KBM-7 (cell line): Measurements from ENCODE around the gene C1orf50.
"Not testable (repeated sequence)": the region's sequence is repeated elsewhere in the genome, so short reads cannot be mapped to it uniquely, and the experiment has no call there.

Source experiments
- DNase-seq: peaks from one replicate; pipeline ENCODE4 v3.0.0-alpha.2; 2015
- in situ Hi-C: fragments of 300-500 bp; cut with MboI; formaldehyde crosslinking; loops from 2 replicates; pipeline ENCODE4 v1.14.3; 2020; ENCODE audit warnings: low sequenced_read_pairs, low pct_unique_long_range_greater_than_20kb, mixed read lengths

The C1orf50 gene

GRCh38 chr1:42780176-42780575, 13.1 kb downstream of the C1orf50 start:
- in situ Hi-C loops: loop anchor here (25.0 kb wide), 1 partner anchor 282 kb away; no protein-coding TSS in a partner anchor
- DNase-seq: no peak

GRCh38 chr1:42783092-42783491, 16.0 kb downstream of the C1orf50 start:
- in situ Hi-C loops: loop anchor here (25.0 kb wide), 1 partner anchor 279 kb away; no protein-coding TSS in a partner anchor
- no peak for DNase-seq

- in situ Hi-C loops: loop anchor here (25.0 kb wide), 1 partner anchor 278 kb away; no protein-coding TSS in a partner anchor
Observed at GRCh38 chr1:42784547-42784945, 17.5 kb downstream of the C1orf50 start.

GRCh38 chr1:42784946-42785693, 18.1 kb downstream of the C1orf50 start, which contains the start of gene TMEM269:
TSS of gene TMEM269 (plus strand) at chr1:42784991. CDS start at chr1:42789894, 4,903 bp downstream.
- in situ Hi-C loops: loop anchor here (25.0 kb wide), 1 partner anchor 277 kb away; no protein-coding TSS in a partner anchor

More at GRCh38 chr1:42784547-42784945, 17.5 kb downstream of the C1orf50 start:
- no peak for DNase-seq

GRCh38 chr1:42786097-42786496, 19.0 kb downstream of the C1orf50 start:
- in situ Hi-C loops: loop anchor here (25.0 kb wide), 1 partner anchor 276 kb away; no protein-coding TSS in a partner anchor
- no peak for DNase-seq

More at GRCh38 chr1:42784946-42785693, 18.1 kb downstream of the C1orf50 start, which contains the start of gene TMEM269:
- no peak for DNase-seq

- in situ Hi-C loops: loop anchor here (25.0 kb wide), 1 partner anchor 274 kb away; no protein-coding TSS in a partner anchor
- no peak for DNase-seq
Observed at GRCh38 chr1:42788021-42788420, 21.0 kb downstream of the C1orf50 start.

GRCh38 chr1:42793824-42794223, 26.8 kb downstream of the C1orf50 start:
- in situ Hi-C loops: loop anchor here (25.0 kb wide), 1 partner anchor 268 kb away; no protein-coding TSS in a partner anchor
- DNase-seq: no peak

GRCh38 chr1:42797414-42797813, 30.4 kb downstream of the C1orf50 start:
- in situ Hi-C loops: loop anchor here (25.0 kb wide), 1 partner anchor 265 kb away; no protein-coding TSS in a partner anchor
- DNase-seq: no peak

- in situ Hi-C loops: loop anchor here (25.0 kb wide), 1 partner anchor 264 kb away; no protein-coding TSS in a partner anchor
- no peak for DNase-seq
Observed at GRCh38 chr1:42797979-42798378, 30.9 kb downstream of the C1orf50 start.

- DNase-seq: no peak
- in situ Hi-C loops: no loop called here
Observed at GRCh38 chr1:42801832-42802473, 34.9 kb downstream of the C1orf50 start.

- DNase-seq: no peak
- in situ Hi-C loops: no loop called here
Observed at GRCh38 chr1:42806171-42806570, 39.1 kb downstream of the C1orf50 start.

GRCh38 chr1:42806593-42806992, 39.5 kb downstream of the C1orf50 start:
- in situ Hi-C loops: no loop called here
- DNase-seq: no peak

- DNase-seq: no peak
- in situ Hi-C loops: no loop called here
Observed at GRCh38 chr1:42807056-42807668, 40.1 kb downstream of the C1orf50 start.

GRCh38 chr1:42814815-42815214, 47.8 kb downstream of the C1orf50 start:
- in situ Hi-C loops, DNase-seq: not testable (repeated sequence)

- in situ Hi-C loops: no loop called here
- no peak for DNase-seq
Observed at GRCh38 chr1:42815941-42816584, 49.0 kb downstream of the C1orf50 start.

GRCh38 chr1:42816585-42817439, 49.8 kb downstream of the C1orf50 start, which contains the start of the genes ERMAP and SVBP:
TSS of gene ERMAP (plus strand) at chr1:42817122. CDS start at chr1:42830449, 13,327 bp downstream.
TSS of gene SVBP (minus strand) at chr1:42817397. CDS start at chr1:42816544, 853 bp downstream.
- in situ Hi-C loops: no loop called here
- peak; percentile 87 for DNase-seq

GRCh38 chr1:42817440-42817767, 50.4 kb downstream of the C1orf50 start:
- in situ Hi-C loops: no loop called here
- DNase-seq: no peak

GRCh38 chr1:42817976-42818375, 50.9 kb downstream of the C1orf50 start:
- DNase-seq: no peak
- in situ Hi-C loops: no loop called here
